CD4-positive, CD25-positive, alpha-beta regulatory T cell (primary cell): ENCODE results near the gene NOTCH3. TPM values are rescaled to one million over a fixed set of nuclear protein-coding genes. Genes with fewer than 3 reads are reported as not detected.

Source experiments
- ATAC-seq, 2 donors: fragments of 150-1000 bp; cut with Tn5 transposase; one replicate each; pipeline ENCODE4 v1.10.0; 2021; ENCODE audit warnings: low read depth in 2 of 2, moderate number of reproducible peaks in 2 of 2, moderate library complexity in 1 of 2
- DNase-seq, 3 donors: peaks; one replicate each; pipeline versions ENCODE4 v3.0.0 to v3.0.0-alpha.2; 2012 to 2022; ENCODE audit warnings: mixed read lengths in 1 of 3
- H3K27ac ChIP-seq: one replicate; pipeline ENCODE4 v1.7.0; 2013; ENCODE audit warnings: mild to moderate bottlenecking, low read length; ENCODE audit not compliant: insufficient read depth, poor library complexity, severe bottlenecking
- H3K27me3 ChIP-seq: one replicate; pipeline ENCODE4 v1.7.0; 2013; ENCODE audit warnings: low read length; ENCODE audit not compliant: control insufficient read depth, insufficient read depth
- H3K36me3 ChIP-seq: one replicate; pipeline ENCODE4 v1.7.0; 2013; ENCODE audit warnings: mild to moderate bottlenecking, low read length, moderate library complexity; ENCODE audit not compliant: control insufficient read depth, insufficient read depth
- H3K4me1 ChIP-seq: 2 replicates; pipeline ENCODE4 v1.7.0; 2013; ENCODE audit warnings: mild to moderate bottlenecking, low read length; ENCODE audit not compliant: insufficient read depth, control insufficient read depth, poor library complexity, severe bottlenecking
- H3K4me3 ChIP-seq: one replicate; pipeline ENCODE4 v1.7.0; 2013; ENCODE audit warnings: low read depth, mild to moderate bottlenecking, low read length, moderate library complexity
- H3K9me3 ChIP-seq, 2 experiments: 1 replicate in 1 of 2; 2 replicates in 1 of 2; pipeline ENCODE4 v1.7.0; 2013; ENCODE audit warnings: low read length in 2 of 2, mild to moderate bottlenecking in 1 of 2, moderate library complexity in 1 of 2; ENCODE audit not compliant: control insufficient read depth in 2 of 2
- H3K27ac Mint-ChIP-seq, 3 donors: one replicate each; pipeline ENCODE4 v1.8.0; 2020 to 2022; ENCODE audit warnings: mild to moderate bottlenecking in 3 of 3, mixed read lengths in 3 of 3, moderate library complexity in 2 of 3
- H3K27me3 Mint-ChIP-seq: one replicate; pipeline ENCODE4 v1.8.0; 2022; ENCODE audit warnings: mild to moderate bottlenecking, mixed read lengths
- H3K36me3 Mint-ChIP-seq: one replicate; pipeline ENCODE4 v1.8.0; 2020; ENCODE audit warnings: mixed read lengths
- H3K4me1 Mint-ChIP-seq, 4 donors: one replicate each; pipeline ENCODE4 v1.8.0; 2020 to 2022; ENCODE audit warnings: mixed read lengths in 4 of 4, mild to moderate bottlenecking in 1 of 4
- H3K4me3 Mint-ChIP-seq, 4 donors: one replicate each; pipeline ENCODE4 v1.8.0; 2020 to 2022; ENCODE audit warnings: mild to moderate bottlenecking in 4 of 4, mixed read lengths in 4 of 4, moderate library complexity in 3 of 4
- H3K9me3 Mint-ChIP-seq, 7 donors: one replicate each; pipeline ENCODE4 v1.8.0; 2020 to 2022; ENCODE audit warnings: mixed read lengths in 7 of 7, mild to moderate bottlenecking in 3 of 7, moderate library complexity in 2 of 7
- polyA plus RNA-seq, 4 donors: library from polyadenylated mRNA; unstranded; fragments of 300-500 nt; fragmentation: Illumina TruSeq; gene quantifications; one replicate each; pipeline ENCODE4 v1.2.3, GENCODE V29; 2021
- total RNA-seq: library from RNA; stranded (reverse); gene quantifications from one replicate; pipeline ENCODE4 v1.2.3, GENCODE V29; 2022

Gene NOTCH3
- total RNA-seq = not detected
- not detected for polyA plus RNA-seq

DNA sequence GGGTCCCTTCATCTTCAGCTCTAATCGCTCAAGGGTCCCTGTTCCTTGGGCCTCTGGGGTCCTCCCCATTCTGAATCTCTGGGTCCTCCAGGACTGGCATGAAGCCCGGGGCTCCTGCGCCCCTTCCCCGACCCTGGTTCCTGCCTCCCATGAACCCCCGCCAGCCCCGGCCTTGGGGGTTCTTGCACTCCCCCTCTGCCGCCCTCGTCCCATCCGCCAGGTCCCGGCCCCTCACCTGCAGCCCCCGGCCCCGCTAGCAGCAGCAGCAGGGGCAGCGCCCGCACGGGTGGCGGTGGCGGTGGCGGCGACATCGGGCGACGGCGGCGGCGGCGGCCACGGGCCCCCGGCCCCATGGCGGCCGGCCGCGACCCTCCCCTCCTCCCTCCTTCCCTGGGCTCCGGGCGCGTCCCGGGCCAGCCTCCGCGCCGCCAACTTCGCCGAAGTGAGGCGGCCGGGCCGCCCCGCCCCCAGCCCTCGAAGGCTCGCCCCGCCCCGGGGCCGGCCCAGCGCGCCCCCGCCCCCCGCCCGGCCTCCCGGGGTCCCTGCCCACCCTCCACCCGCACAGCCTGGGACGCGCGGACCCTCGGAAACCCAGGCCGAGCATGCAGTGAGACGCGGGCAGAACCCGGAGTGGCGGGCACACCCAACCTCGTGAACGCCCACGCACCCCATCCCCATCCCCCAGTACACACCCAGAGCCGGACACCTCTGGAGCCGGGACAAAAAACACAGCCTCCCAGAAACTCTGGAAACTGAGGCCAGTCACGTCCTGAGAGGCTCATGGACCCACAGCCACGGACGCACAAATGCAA is at the start of gene NOTCH3:
NOTCH3 (minus strand) TSS at position 443 of the 812 bp plus-strand sequence; CDS start at position 353, 90 bp downstream.
- peaks cover 0 to 9% (median 0%) of the 10 kb centered on the region in 7 donors for H3K9me3 Mint-ChIP-seq
- no peak for ATAC-seq
- Histone ChIP-seq H3K27me3 (peaks cover 20% of the 10 kb centered on the region), H3K36me3 (no peaks in the 10 kb centered on the region), H3K9me3 (no peaks in the 10 kb centered on the region), H3K4me1 (peaks cover 8% of the 10 kb centered on the region), H3K27ac (no peak within 1 kb of the TSS), H3K4me3 (no peak within 1 kb of the TSS)
- peaks cover 3% of the 10 kb centered on the region for H3K36me3 Mint-ChIP-seq
- H3K27me3 Mint-ChIP-seq = peaks cover 59% of the 10 kb centered on the region
- H3K27ac Mint-ChIP-seq = peak within 1 kb of the TSS in 1 of 3 donors; percentile 87
- H3K4me1 Mint-ChIP-seq = peaks cover 0 to 25% (median 11%) of the 10 kb centered on the region in 4 donors
- DNase-seq = no peak
- H3K4me3 Mint-ChIP-seq = peak within 1 kb of the TSS in 2 of 4 donors; percentile 62 to 75

DNA sequence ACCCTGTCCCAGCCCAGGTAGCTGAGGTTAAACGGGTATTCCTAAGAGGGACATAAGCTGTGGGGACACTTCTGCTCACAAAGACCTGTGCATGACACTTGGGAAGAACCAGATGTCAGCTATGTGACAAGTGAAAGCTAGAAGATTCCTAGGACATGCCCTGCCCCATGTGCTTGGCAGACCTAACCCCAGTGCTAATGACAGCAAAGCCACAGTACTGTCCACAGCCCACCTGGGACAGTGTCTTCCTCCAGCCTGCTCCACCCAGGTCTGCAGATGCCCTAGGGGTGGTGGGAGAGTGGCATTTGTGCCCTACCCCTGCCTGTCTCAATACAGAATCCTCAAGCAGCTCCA is 49.8 kb upstream of the NOTCH3 start:
- H3K36me3 Mint-ChIP-seq = peaks cover 32% of the 10 kb centered on the region
- H3K9me3 Mint-ChIP-seq = peaks cover 0 to 2% (median 0%) of the 10 kb centered on the region in 7 donors
- H3K4me1 ChIP-seq = no peaks in the 10 kb centered on the region
- no peak overlapping the region for H3K27ac ChIP-seq
- H3K4me3 Mint-ChIP-seq = no peak overlapping the region
- H3K27me3 Mint-ChIP-seq = no peaks in the 10 kb centered on the region
- ATAC-seq = no peak
- DNase-seq = no peak
- H3K9me3 ChIP-seq = no peaks in the 10 kb centered on the region
- no peaks in the 10 kb centered on the region for H3K27me3 ChIP-seq
- H3K4me3 ChIP-seq = no peak overlapping the region
- H3K27ac Mint-ChIP-seq = no peak overlapping the region
- peaks cover 97% of the 10 kb centered on the region for H3K36me3 ChIP-seq
- H3K4me1 Mint-ChIP-seq = peaks cover 0 to 2% (median 0%) of the 10 kb centered on the region in 4 donors

DNA sequence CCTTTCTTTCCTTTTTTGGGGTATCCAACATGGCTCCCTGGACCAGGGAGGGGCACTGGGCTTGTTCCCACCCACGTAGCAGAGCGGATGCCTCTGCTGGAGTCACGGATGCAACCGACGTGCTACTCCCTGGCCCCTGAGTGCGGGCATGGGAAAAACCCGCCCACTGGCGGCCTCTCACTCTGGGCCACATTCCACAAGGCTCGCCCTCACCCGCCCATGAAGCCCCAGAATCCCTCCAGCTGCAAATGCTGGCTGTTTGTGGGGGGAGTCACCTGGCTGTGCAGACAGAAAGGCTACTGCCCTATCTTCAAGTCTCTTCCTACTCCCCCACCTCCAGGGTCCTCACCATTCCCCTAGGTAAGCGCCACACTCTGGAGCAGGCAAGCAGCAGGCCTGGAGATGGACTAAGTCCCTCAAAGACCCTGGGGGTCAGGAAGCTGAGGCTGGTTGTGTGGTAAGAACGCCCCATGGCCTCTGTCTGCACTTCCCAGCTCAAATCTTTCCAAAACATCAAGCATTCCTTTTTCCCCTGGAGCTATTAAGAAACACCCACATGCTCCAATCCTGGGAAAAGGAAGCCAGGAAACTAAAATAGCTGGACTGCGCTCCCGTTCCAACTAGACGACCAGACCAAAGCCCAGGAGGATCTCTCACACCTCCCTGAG is 49.3 kb upstream of the NOTCH3 start:
- peaks cover 96% of the 10 kb centered on the region for H3K36me3 ChIP-seq
- H3K36me3 Mint-ChIP-seq = peaks cover 30% of the 10 kb centered on the region
- H3K4me3 ChIP-seq = no peak overlapping the region
- ATAC-seq (no peak), DNase-seq (no peak)
- H3K9me3 Mint-ChIP-seq = peaks cover 0 to 2% (median 0%) of the 10 kb centered on the region in 7 donors
- H3K27ac Mint-ChIP-seq = peak overlapping the region in 1 of 3 donors; percentile 26
- no peak overlapping the region for H3K27ac ChIP-seq
- H3K4me1 ChIP-seq = no peaks in the 10 kb centered on the region
- no peak overlapping the region for H3K4me3 Mint-ChIP-seq
- H3K27me3 Mint-ChIP-seq = no peaks in the 10 kb centered on the region
- no peaks in the 10 kb centered on the region for H3K27me3 ChIP-seq
- no peaks in the 10 kb centered on the region for H3K9me3 ChIP-seq
- peaks cover 0 to 2% (median 0%) of the 10 kb centered on the region in 4 donors for H3K4me1 Mint-ChIP-seq

DNA sequence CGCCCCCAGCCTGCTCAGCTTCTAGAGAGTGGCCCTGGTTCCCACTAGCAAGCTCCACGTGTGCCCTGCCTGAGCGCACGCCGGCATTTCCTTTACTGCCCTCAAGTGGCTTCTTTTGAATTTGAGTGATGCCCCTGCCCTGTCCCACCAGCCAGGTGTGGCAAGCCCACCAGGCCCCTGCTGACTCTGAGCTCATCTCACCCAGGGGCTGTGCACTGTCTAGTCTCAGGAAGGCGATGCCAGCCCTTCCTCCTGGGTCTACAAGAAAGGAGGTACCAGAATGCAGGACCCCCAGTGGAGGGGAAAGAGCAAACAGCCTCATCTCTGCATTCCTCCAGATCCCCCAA is 48.7 kb upstream of the NOTCH3 start:
- Mint-ChIP-seq H3K4me3 (no peak overlapping the region), H3K9me3 (peaks cover 0 to 2% (median 0%) of the 10 kb centered on the region in 7 donors), H3K27me3 (no peaks in the 10 kb centered on the region), H3K27ac (no peak overlapping the region), H3K4me1 (peaks cover 0 to 2% (median 0%) of the 10 kb centered on the region in 4 donors), H3K36me3 (peaks cover 31% of the 10 kb centered on the region)
- DNase-seq (no peak), ATAC-seq (no peak)
- H3K4me1 ChIP-seq = no peaks in the 10 kb centered on the region
- peaks cover 96% of the 10 kb centered on the region for H3K36me3 ChIP-seq
- no peaks in the 10 kb centered on the region for H3K27me3 ChIP-seq
- H3K4me3 ChIP-seq = no peak overlapping the region
- H3K9me3 ChIP-seq = no peaks in the 10 kb centered on the region
- no peak overlapping the region for H3K27ac ChIP-seq

DNA sequence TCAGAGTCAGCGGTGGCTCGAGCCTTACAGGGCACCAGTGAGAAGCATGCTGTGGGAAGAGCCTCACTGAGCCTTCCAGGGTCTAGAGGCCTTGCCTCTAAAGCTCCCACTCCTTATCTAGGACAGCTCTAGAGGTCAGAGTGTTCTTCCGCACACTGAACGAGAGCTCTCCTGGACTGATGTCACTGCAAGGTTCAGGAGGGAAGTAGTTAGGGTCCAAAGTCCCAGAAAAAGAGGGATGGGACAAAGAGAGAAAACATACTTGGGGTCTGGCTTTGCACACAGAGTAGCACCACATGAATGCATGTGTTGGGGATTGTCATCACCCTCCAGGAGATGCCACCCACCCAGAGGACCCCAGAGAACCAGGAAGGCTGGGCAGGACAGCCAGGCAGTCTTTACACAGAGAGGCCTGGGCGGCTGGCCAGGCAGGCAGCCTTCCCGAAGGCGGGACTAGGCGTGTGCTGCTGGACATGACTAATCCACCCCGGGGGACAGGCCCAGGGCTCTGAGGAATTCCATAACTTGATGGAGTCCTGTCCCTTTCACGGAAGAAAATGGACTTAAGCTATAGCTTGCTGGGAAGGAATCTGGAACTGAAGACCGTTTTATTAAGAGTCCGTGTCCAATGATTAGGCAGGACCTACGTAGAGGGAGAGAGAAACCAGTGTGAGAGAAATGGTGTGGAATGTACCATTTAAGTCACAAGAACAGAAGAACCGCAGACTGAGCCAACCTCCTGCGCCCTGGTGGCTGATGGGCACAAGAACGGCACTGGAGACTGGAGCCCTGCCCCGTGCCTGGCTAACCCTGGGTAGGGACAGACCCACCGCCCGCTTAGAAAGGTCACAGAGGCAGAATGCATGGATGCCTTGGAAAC is 48.1 kb upstream of the NOTCH3 start:
- Mint-ChIP-seq H3K4me1 (peaks cover 0 to 2% (median under 1%) of the 10 kb centered on the region in 4 donors), H3K27me3 (no peaks in the 10 kb centered on the region), H3K4me3 (no peak overlapping the region), H3K36me3 (peaks cover 28% of the 10 kb centered on the region), H3K27ac (no peak overlapping the region), H3K9me3 (peaks cover 0 to 2% (median 0%) of the 10 kb centered on the region in 7 donors)
- Histone ChIP-seq H3K27ac (no peak overlapping the region), H3K36me3 (peaks cover 93% of the 10 kb centered on the region), H3K27me3 (no peaks in the 10 kb centered on the region), H3K4me1 (no peaks in the 10 kb centered on the region), H3K4me3 (no peak overlapping the region), H3K9me3 (no peaks in the 10 kb centered on the region)
- DNase-seq (no peak), ATAC-seq (no peak)

- no peaks in the 10 kb centered on the region for H3K27me3 Mint-ChIP-seq
- no peak overlapping the region for H3K4me3 Mint-ChIP-seq
- H3K36me3 Mint-ChIP-seq = peaks cover 33% of the 10 kb centered on the region
- Histone ChIP-seq H3K27ac (no peak overlapping the region), H3K4me3 (no peak overlapping the region), H3K36me3 (peaks cover 93% of the 10 kb centered on the region), H3K27me3 (no peaks in the 10 kb centered on the region), H3K4me1 (no peaks in the 10 kb centered on the region), H3K9me3 (no peaks in the 10 kb centered on the region)
- H3K27ac Mint-ChIP-seq = no peak overlapping the region
- no peak for ATAC-seq
- H3K4me1 Mint-ChIP-seq = peaks cover 0 to 6% (median 1%) of the 10 kb centered on the region in 4 donors
- no peak for DNase-seq
- peaks cover 0 to 2% (median 0%) of the 10 kb centered on the region in 7 donors for H3K9me3 Mint-ChIP-seq
Measured at GRCh38 chr19:15248106-15248505, 47.3 kb upstream of the NOTCH3 start.

DNA sequence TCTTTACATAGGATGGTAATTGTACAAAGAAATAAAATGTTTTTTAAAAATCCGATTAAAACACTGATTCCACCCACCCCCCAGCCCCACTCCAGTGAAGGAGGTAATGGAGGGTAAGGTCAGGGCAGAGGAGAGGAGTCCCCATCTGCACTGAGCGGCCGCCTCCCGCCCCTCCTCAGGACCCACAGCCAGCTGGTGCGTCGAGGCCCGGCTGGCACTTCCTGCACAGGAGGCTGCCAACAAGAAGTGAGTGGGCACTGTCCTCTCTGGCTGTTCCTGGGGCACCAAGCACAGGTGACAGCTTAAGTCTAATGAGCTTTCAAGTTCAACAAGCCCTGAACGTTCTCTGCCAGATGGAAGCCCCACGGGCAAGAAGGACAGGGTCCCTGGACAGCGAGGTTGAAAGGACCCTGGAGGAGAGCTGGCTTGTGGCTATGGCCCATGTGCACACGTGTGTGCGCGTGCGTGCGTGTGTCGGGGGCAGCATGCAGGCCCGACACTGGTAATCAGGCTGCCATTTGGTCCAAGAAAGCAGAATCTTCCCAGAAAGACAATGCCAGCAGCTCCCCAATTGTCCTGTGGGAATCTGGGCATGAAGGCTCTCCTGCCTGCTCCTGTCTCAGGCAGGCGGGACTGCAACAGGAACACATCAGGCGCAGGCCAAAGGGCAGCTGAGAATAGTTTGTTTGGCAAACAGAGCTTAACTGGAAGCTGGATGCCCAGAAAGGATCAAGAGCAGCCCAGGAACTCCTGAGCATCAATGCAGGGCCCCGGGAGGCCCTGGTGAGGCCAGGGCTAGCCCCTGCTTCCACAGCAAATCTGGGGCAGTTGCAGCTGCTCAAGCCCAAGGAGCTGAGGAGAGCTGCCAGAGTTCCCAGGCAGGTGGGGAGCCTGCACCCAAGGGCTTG is 46.6 kb upstream of the NOTCH3 start:
- Histone ChIP-seq H3K27me3 (no peaks in the 10 kb centered on the region), H3K27ac (no peak overlapping the region), H3K4me3 (no peak overlapping the region), H3K9me3 (no peaks in the 10 kb centered on the region), H3K4me1 (no peaks in the 10 kb centered on the region), H3K36me3 (peaks cover 87% of the 10 kb centered on the region)
- Mint-ChIP-seq H3K4me3 (no peak overlapping the region), H3K4me1 (peaks cover 0 to 6% (median 1%) of the 10 kb centered on the region in 4 donors), H3K36me3 (peaks cover 36% of the 10 kb centered on the region), H3K27me3 (no peaks in the 10 kb centered on the region), H3K9me3 (peaks cover 0 to 2% (median 0%) of the 10 kb centered on the region in 7 donors), H3K27ac (no peak overlapping the region)
- ATAC-seq (no peak), DNase-seq (no peak)
